NCI-H1092 treated with DMSO at 0.1 percent for 48 hours (cell line): ENCODE data around the gene SKIDA1.

Experiments
- DNase-seq: peaks from one replicate; lab custom pipeline; 2025; lab: John Stamatoyannopoulos, UW

The SKIDA1 gene

DNA sequence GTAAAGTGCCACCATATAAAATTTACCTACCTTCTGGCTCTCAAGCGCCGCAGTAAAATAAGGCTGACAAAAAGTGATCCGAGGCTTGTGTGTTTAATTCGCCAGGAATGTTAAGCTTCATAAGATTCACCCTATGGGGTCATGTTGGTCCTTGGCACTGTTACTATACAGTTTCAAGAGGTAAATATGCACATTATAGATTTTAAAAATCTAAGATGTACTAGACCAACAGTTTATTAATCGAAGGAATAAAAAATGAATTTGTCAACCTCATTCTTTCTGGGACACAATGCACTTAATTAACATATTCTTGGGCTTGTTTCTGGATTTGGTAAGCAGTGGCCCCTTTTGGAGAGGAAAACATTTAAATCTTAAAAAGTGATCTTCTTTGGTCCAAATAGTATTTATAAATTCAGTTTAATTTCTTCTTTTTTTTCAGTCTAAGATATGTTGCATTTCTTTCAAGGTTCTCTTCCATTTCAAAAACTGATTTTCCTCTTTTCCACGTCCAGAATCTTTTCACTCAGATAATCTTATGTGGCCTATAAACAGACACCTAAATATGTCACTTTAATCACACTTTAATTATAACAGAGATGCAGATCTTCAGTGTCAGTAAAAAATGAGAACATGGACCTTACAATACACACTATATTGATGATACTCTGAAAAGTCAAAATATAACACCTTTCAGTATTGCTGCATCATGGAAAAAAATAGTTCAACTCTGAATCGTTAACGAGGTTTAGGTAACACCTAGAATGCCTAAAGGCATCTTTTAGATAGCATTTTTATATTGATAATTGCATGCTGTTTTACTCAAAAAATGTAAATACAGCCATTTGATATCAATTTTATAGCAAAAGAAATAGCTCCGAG lies 3.8 kb upstream of the SKIDA1 start:
- no peak for DNase-seq

DNA sequence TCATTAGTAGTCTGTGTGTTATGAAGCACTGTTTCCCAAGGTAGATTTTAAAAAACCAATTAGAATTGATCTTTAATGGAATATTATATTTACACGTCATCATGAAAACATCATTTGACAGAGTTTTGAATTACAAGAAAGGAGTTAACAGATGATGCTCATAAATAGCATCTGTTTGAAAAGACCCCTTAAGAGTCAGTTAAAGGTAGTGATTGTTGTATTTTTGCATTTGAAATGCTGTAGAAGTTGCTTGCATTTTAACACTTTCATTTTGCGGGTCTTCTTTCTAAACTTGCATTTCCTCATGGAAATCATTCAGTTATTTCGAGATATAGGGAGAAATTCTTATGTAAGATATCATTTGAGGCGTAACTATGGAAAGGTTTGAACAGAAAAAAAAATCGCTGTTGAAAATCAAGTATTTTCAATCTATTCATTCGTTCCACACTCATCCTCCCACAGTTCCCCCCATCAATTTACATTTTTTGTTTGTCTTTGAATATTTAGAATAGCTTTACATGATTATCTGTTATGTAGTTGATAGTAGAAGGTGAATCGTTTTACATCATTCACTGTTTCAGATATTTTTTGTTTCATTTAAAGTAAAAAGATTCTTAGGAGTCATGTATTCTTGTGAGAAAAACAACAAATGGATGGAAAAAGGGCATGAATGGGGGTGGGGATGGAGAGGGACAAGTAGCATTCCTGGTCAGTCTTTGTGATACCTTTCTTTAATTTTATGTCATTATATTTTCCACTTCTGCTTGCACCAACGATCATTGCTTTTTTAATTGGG lies 3.0 kb upstream of the SKIDA1 start:
- DNase-seq = peak; percentile 83

DNA sequence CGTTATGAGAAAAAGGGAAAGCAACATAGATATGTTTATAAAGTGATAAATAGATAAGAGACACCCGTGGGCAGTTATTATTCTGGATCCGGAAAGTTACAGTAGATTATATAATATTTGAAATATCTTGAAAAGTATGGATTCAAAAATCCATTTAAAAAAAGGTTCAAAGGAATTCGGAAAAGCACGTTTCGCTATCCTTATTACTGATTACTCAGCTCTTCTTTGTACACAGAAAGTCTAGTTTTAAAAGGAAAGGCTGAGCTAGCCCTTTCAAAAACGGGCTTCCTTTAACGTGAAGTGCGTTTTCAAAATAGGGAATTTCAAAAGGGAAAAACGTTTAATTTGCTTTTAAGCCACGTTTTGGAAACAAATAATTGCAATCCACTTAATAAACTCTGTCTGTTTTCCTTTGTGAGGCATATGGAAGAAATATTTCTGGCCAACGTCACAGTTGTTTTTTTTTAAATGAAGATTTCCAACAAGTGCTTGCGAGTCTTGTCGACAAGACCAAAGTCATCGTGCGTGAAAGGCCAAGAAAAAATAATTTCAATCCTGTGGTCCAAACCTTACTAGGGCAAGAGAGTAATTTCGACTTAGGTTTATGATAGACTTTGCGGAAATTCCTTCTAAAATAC lies 2.2 kb upstream of the SKIDA1 start:
- peak; percentile 75 for DNase-seq

DNA sequence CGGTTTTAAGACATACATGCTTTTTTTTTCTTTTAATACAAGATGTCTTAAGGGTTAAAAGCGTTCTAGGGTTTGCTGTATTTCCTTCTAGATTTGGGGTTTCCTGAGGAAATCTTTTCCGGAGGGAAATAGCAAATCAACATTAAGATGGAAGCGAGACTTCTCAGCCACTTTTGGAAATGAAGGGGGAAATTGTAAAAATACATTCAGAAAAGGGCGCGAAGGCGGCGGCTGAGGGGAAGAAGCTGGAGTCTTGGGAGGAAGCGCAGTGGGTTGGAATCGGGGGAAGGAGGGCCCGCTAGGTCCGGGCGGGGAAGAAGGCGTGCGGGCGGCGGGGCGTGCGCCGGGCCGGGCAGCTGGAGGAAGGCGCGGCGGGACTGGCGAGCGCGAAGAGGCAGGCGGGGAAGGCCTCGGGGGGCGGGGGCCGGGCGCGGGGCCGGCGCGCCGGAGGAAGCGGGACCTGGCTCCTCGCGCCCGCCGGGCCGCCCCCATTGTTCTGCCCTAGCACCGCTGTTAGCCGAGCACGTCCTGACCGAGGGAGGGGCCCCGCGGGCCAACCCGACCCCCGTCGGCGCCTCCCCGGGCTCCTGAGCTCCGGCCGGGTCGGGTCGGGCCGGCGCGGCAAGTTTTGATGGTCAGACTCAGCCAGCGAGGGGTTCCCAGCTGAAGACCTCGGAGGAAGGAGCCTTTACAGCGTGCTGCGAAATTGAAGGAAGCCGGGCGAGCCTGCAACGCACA lies 1.5 kb upstream of the SKIDA1 start:
- DNase-seq = peak; percentile 47

DNA sequence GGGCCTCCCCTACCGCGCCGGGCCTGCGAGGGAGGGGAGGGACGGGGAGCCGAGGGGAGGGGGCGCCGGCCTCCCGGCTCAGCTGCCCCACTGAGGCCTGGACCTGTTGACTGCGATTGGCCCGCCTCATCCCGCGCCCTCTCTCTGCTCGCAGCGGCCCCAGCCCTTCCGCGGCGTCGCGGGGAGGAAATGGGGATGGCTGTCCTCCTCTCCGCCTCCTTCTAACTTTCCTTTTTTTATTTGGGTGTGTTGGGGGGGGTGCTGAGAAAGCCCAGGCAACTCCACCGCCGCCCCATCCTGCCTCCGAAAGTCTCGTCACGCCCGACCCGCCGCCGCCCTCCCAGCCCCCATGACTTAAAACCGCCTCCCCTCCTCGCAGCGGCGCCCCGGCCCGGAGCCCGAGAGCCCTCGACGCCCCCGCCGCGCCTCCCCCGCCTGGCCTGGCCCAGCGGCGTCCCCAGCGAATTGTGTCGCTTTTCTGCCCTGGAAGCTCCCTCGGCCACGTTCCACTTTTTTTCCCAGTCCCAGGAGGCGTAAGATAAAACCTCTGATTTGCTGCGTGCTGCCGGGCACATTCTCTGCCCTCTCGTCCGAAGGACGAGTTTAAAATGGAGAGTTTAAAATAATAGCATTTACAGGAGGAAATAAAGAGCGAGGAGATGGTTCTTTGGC lies 842 bp upstream of the SKIDA1 start:
- DNase-seq = peak; percentile 53

DNA sequence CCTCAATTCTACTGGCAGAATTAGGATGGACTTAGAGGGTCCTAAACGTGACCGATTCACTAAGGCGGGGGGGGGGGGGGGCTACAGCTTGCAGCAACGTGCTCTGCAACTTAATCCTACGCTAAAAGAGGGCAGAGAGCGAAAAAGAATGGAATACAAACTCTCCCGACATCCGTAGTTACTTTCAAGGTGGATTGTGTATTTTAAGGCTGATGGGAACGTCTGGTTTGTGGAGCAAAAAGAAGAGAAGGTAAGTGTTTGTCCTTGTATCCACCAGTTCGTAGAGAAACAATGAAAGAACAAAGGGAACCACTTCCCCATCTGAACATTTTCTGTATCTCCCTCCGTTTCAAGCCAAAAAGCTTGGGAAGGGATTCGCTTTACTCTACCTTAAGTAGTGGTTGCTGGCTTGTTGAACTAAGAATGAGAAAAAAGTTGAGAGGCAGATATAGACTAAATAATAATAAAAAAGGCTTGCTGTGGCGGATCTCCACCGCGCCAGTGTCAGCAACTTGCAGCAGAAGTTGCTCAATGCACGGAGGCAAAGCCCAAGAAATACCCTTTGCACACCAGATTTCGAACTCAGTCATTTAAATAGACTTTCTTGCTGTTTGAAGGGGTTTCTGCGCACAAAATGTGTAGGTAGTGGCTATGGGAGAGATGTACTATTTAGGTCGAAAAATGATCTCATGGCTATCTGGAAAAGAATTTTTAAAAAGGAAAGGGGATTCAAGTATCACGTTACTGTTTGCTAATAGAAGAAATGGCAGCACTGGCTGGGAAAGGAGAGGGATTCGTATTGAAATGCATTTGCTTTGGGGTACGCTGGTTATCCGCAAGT lies 736 bp downstream of the SKIDA1 start:
- peak; percentile 73 for DNase-seq

DNA sequence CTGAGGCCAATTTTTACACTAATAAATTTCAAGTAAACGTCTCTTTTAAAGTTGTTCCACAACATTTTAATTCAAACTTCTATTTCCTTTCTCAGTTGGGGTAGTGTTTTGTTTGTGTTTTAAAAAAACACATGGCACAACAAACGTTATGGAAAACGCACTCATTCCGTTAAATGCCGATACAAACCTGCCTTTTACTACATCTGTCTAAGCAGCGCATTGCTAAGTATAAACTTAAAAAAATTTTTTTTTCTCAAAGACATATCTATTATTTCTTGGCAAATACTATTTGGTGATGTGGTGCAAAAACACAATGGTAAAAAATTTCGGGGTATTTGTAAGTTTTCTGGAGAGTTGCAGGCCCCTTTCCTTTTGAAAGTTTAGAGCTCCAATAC lies 1.4 kb downstream of the SKIDA1 start:
- peak; percentile 67 for DNase-seq

DNA sequence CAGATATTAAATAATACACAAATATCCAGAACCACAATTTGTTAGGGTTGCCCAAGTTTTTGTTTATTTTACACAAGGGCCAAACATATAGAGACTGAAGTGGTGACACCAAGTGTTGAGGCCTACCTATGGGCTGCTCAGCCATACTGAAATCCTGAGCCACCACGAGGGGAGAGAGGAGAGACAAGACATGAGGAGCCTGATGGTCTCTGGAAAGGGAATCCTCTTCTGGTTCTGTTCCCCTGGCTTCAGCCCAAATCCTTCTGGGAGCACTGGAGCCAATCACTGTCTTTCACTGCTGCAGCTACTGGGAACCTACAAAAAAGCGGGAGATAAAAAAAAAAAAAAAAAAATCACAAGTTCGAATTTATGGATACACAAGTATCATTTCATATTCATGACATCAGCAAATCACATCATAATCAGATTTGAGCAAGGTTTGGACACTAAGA lies 1.9 kb downstream of the SKIDA1 start:
- peak; percentile 89 for DNase-seq

DNA sequence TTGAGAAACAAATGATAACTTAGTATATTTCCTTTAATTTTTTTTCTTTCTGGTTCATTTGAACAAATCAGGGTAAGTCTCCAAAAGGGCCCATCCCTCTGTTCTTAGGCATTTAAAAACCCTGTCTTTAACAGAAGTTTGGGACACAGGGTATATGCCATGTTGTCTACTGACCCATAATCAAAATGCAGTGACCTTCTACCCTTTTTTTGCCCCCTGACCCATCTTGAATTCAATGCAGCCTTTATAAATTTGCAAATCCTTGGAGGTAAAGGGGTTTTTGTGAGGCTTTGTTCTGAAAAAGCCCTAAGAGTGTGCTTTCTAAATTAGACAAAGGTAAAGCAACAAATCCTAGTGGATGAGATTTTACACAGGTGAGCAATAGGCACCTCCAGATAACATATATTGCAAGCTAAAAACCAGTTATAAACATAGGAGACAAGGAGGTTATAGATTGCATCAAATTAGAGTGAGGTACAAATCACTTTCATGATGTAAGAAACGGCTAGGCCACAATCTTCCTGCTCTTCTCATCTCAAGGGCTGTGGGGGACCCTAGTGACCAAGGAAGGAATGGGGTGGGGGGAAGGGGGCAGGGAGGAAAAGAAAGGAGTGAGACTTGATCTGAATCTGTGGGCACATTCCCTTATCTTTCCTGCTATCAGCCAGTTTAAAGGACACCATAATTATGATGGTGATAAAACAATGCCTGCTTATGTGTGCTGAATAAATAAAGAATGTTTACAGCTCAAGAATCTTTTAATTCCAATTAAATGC lies 2.7 kb downstream of the SKIDA1 start:
- peak; percentile 44 for DNase-seq

DNA sequence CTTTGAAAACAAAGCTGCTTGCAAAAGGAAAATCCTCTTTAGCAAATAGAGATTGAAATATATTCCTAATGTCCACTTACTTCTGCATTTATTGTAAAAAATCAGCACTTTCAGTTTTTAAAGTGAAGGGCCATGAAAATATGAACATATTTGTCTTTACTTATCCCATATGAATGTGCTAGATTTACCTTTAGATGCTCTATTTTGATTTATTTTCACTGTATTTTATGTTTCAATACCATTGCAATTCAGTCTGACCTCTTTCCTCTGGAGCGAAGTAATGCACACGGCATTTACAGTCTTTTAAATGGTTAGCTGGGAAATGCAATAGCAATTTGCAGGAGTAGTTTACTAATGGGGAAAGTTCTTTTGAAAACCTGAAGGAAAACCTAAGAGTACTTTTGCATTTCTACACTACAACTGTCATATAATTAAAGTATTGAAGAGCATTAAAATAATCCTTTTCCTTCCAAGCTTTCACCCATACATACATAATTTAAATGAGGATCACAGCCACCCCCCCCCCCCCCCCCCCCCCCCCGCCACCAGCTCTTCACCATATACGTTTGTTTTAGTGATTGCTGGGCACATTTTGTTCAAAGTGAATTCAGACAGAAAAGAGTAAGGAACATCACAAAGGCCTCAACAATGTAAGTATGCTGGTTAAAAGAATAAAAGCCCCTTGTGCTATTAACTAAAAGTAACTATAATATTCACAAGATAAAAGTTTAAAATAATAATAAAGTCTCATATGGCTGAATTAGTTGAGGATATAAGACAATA lies 3.5 kb downstream of the SKIDA1 start:
- DNase-seq = peak; percentile 58

DNA sequence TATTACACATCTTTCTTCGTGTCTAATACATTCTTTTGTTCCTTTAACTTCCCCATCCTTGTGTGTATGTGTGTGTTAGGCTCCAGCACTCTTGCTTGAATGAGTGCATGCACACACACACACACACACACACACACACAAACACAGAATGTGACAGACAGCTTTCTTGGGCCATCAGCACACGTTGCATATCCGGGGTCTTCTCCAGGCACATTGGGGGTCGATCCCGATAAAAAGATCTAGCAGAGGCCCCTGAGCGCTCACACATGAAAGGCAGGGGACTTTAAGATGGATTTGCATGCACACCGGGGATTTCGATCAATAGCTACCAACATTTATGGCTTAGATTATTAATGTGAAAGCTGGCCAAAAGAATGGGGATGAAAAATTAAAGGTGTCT lies 4.5 kb downstream of the SKIDA1 start:
- DNase-seq = peak; percentile 83

DNA sequence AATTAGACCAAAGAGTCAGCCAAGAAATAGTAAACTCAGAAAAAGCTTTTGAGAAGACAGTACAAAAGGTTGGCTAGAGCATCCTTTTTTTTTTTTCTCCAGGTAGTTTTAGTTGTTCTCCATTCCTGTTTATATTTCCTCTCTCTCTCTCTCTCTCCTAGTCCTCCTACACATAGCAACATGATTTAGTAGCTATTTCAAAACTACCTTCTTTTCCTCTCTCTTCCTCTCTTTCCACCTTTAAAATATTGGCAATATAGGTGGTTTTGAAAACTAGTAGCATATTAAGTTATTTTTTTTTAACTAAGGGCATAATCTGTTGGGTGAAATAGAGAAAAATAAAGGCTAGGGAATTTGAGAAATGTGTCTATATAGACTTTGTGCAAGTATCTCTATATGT lies 5.0 kb downstream of the SKIDA1 start:
- DNase-seq = no peak

DNA sequence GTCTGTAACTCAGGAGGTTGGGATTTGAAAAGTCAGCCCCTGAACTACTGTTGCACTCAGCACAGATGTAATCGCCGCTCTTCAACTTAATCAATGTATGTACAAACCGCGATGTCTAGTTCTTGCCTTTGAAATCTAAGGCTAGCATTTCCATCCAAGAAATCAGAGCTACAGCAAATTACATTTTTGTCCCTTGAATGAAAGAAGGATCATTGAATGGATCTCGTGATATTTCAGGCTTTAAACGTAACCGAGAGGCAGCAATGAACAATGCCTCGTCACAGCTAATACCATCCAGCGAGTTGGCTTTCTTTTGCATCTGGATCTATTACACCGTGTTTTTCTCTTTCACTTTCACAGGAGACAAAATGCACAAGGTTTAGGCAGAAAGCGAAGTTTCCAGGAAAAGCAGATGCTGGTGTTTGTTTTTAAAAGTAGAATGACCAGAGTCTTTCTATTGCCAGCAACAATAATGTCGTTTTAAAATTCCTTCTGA lies 5.5 kb downstream of the SKIDA1 start:
- DNase-seq = peak; percentile 68

DNA sequence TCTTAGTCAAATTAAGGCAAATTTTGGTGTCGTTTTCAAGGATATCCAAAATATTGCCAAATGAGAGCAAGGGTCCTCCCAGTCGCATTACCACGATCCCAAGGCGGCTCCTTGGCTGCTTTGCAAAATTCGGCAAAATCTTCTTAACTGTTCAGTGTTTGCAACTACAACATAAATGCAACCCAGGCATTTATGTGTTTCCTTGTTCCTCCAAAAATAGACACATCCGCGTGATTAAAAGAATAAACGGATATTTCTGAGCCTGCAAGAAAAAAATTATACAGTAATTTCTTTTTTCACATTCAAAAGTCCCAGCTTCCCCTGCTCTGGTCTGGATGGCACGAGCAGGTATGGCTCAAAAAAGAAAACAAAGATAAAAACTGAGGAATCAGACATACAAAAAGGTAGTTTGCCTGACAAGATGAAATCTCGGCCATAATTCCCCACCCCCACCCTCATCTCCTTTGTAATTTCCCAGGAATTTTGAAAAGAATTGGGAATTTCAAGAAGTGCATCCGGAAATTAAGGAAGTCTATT lies 6.0 kb downstream of the SKIDA1 start:
- no peak for DNase-seq

DNA sequence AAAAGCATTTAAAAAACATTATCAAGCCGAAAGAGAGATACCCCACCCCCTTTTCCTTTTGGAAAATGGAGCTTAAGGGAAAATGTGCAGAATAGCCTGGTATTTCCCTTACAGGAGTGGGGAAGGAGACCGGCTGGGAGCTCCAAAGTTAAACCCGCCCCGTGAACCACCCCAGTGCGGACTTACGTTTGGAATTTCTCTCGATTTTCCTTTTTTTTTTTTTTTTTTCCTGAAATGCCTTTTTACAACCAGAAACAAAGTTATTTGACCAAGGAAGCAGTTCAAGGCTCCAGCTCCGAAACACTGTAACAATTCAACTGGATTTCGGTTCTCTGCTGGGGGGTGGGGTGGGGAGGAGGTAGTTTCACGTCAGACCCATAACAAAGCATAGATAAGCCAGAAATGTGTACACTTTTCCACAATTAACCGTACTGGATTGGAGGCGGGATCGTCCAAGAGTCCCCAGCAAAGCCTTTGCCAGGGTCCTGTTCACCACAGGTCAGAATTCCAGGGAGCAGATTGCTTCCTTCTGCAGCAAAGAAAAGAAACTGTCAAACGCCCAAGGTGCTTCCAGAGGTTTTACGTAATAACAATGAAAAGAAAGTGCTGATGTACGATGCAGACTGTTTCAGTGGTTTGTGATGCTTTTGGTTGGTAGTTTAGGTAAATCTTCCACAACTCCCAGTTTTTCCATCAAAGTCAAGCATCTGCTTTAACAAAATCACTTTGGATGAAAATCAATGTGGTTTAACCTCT lies 6.7 kb downstream of the SKIDA1 start:
- peak; percentile 35 for DNase-seq

DNA sequence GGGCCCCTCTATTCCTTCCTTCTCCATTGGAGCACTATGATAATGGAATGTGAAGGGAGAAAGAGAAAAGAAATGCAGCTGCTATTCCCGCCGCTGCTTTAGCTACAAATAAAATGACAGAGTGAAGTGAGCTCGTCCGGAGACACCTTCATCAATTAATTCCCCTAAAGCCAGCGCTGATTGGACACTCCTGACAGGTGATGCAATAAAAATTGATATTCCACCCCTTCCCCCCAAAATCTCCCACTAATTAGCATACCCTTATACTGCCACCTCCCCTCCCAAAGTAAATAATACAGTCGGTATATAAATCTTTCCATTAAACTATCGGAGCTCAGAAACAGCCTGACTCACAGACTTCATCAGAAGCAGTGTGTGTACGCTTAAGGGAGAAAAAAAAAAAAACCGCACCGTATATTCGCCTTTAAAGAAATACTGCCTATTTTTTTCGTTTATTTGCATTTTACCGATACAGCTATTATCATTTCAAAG lies 7.3 kb downstream of the SKIDA1 start:
- peak; percentile 91 for DNase-seq
